CD4-positive, alpha-beta T cell treated with Interleukin-6 at 100 ng/mL for 8 hours (primary cell): ENCODE data around the gene LMCD1.
"Not testable (repeated sequence)": the region's sequence is repeated elsewhere in the genome, so short reads cannot be mapped to it uniquely, and the experiment has no call there.

Experiments used
- DNase-seq: peaks from one replicate; pipeline ENCODE4 v3.0.0-alpha.2; 2020; ENCODE audit warnings: mixed read lengths, low spot score

Gene LMCD1

GRCh38 chr3:8562081-8562595 is 60.5 kb downstream of the LMCD1 start:
- DNase-seq, result no peak

GRCh38 chr3:8563146-8563545 is 61.5 kb downstream of the LMCD1 start:
- DNase-seq, result no peak

- no peak for DNase-seq
Observed at GRCh38 chr3:8563597-8563996, 62.0 kb downstream of the LMCD1 start.

- DNase-seq, result no peak
Observed at GRCh38 chr3:8565376-8565775, 63.8 kb downstream of the LMCD1 start.

- no peak for DNase-seq
Observed at GRCh38 chr3:8567784-8568575, 66.4 kb downstream of the LMCD1 start.

- no peak for DNase-seq
Observed at GRCh38 chr3:8571256-8571655, 69.6 kb downstream of the LMCD1 start.

GRCh38 chr3:8573342-8573926 is 71.8 kb downstream of the LMCD1 start:
- DNase-seq, result no peak

- DNase-seq, result no peak
Observed at GRCh38 chr3:8574040-8574669, 72.5 kb downstream of the LMCD1 start.

- no peak for DNase-seq
Observed at GRCh38 chr3:8574670-8575322, 73.2 kb downstream of the LMCD1 start.

GRCh38 chr3:8575364-8576104 is 73.9 kb downstream of the LMCD1 start:
- no peak for DNase-seq

- no peak for DNase-seq
Observed at GRCh38 chr3:8576436-8576835, 74.8 kb downstream of the LMCD1 start.

GRCh38 chr3:8576841-8577571 is 75.4 kb downstream of the LMCD1 start:
- no peak for DNase-seq

- DNase-seq, result no peak
Observed at GRCh38 chr3:8578282-8578681, 76.7 kb downstream of the LMCD1 start.

- no peak for DNase-seq
Observed at GRCh38 chr3:8579096-8579495, 77.5 kb downstream of the LMCD1 start.

- no peak for DNase-seq
Observed at GRCh38 chr3:8579943-8580342, 78.3 kb downstream of the LMCD1 start.

GRCh38 chr3:8580434-8580833 is 78.8 kb downstream of the LMCD1 start:
- DNase-seq, result not testable (repeated sequence)

- DNase-seq, result no peak
Observed at GRCh38 chr3:8581373-8581772, 79.8 kb downstream of the LMCD1 start.

GRCh38 chr3:8581806-8582445 is 80.3 kb downstream of the LMCD1 start:
- no peak for DNase-seq

- no peak for DNase-seq
Observed at GRCh38 chr3:8584661-8585060, 83.0 kb downstream of the LMCD1 start.

- no peak for DNase-seq
Observed at GRCh38 chr3:8589880-8590556, 88.4 kb downstream of the LMCD1 start.
